GM18526 (cell line): ENCODE data around the gene ZNF747.

Experiments used
- POLR2A ChIP-seq: IDR thresholded peaks from 3 replicates; pipeline ENCODE4 v1.6.1; 2011; ENCODE audit not compliant: insufficient read length; ENCODE audit errors: extremely low read depth

Gene ZNF747

DNA sequence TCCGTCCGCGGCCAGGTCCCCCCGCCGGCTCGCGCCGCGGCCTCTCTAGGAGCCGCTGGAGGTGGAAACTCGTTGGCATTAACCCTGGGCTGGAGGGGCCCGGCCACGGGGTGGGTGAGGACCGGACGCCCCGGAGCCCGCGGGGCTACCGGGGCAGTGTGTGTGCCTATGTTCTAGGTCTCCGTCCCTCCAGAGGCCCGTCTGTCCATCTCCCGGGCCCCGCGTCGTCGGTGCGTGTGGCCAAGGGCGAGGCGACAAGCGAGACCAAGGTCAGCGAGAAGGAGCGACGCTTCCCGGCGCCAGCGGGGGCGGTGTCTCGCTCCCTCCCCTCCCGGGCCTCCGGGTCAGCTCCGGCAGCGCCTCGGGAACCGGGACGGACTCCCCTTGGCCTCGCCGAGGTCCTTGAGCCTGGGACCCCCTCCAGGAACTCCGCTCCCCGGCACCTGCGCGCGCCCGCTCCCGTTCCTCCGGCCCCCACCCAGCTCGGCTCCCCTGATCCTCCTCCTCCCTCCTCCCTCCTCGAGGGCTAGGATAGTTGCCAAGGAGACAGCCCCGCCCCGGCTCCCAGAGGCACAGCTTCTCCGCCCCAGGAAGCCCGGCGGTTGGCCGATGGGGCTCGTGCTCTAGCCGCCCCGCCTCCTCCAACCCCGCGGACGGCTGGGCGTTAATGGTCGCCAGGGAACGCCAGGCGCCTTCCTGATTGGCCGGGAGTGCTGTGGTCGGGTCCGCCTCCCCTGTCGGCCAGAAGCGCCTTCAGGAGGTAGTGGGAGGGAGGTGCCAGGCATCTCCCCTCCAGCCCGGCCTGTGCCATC lies 7.6 kb downstream of the ZNF747 start:
- peak; percentile 56 for TF ChIP-seq POLR2A

DNA sequence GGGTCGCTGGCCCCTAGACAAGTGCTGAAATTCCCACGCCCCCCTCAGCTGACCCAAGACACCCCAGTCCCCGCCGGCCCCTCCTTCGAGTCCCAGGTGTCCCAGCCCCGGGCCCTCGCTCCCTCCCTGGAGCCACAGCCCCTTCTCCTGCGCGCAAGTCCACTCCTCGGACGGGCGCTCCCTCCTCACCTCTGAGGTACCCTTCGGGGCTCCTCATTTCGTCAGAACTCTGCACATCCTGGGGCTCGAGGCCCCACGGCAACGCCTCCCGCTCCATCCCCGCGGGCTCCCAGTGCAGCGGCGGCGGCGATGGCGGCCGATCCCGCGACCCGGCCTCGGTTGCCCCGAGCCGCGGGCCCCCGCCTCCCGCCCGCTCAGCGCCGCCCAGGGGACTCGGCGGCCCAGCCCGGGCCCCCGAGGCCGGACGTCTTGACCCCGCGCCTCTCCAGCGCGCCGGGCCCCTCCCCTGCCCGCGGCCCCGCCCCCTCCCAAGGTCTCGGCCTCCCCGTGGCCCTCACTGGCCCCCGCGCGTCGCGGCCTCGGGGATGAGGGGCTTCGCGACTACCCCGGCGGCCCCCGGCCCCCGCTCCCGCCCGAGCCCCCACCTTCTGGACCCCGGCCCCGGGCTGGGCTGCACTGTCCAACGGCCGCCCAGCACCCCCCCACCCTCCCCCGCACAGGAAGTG lies 8.4 kb downstream of the ZNF747 start, which contains the start of gene ZNF768:
Gene ZNF768 (minus strand): TSS at position 430 of the 686 bp plus-strand sequence. CDS start 153 bp downstream, at position 277.
- TF ChIP-seq POLR2A: no peak

DNA sequence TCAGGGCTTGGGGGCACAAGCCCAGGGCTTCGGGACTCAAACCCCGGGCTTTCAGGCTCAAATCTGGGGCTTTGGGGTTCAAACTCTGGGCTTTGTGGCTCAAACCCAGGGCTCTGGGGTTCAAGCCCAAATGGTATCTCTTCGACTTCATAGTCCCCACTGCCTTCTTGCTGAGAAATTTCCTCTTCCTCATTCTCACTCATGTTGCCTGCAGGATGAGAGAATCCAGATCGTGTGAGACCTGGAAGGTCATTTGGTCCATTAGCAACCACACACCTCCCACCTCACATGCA lies 8.9 kb downstream of the ZNF747 start:
- TF ChIP-seq POLR2A: no peak

- TF ChIP-seq POLR2A: no peak
Measured at GRCh38 chr16:30524575-30525568, 9.8 kb downstream of the ZNF747 start.

DNA sequence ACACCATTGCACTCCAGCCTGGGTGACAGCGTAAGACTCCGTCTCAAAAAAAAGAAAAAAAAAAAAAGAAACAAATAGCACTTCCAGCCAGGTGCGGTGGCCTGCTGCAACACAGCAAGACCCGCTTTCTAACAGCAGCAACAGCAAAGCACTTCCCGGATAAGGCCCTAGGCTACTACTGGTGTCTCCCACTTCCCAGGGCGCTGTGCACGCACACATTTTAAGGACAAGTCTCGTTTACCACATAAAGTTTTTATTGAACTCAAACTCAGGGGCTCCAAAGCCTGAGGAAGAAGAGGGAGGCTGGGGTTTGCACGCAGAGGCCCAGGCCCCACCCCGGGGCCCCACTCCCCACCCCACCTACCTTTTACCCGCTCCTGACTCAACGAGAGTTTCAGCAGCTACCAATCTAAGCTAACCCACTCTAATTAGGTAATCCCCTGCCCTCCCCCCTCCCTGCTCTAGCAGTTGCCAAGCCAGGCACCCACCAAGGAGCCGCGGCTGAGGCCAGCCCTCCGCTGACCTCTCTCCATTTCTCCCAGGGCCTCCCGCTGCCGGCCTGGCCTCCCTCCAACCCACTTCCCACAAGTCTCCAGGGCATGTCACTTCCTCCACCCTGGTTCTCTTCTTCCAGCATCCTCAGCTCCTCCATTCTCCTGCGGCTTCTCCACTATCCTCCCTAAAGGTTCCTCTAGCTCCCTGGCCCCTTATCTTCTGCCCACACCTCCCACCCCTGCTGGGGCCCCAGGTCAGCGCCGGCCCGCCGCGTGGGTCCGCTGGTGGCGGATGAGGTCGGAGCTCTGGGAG lies 10.7 kb downstream of the ZNF747 start:
- no peak for TF ChIP-seq POLR2A

GRCh38 chr16:30521873-30522641 lies 12.6 kb downstream of the ZNF747 start:
- no peak for TF ChIP-seq POLR2A

- TF ChIP-seq POLR2A: no peak
Measured at GRCh38 chr16:30521476-30521872, 13.2 kb downstream of the ZNF747 start.

GRCh38 chr16:30519120-30520049 lies 15.3 kb downstream of the ZNF747 start:
- no peak for TF ChIP-seq POLR2A

DNA sequence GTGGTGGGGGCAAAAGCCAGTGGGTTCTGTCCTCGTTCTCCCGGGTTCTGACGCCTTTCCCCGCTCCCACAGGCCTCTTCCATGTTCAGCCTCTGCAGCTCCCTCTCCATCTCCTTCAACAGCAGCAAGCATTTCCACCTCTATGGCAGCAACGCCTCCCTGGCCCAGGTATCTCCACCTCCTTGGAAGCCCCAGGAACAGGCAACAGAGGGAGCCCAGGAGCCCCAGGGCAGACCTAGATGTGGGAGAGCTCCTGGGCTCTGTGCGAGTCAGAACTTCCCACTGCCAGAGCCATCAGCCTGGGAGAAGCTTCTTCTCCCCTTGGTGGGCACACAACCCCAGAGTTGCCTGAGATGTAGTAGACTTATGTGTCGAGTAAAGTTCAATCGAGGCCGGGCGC lies 16.1 kb downstream of the ZNF747 start:
- no peak for TF ChIP-seq POLR2A

- TF ChIP-seq POLR2A: no peak
Measured at GRCh38 chr16:30515275-30515674, 19.4 kb downstream of the ZNF747 start.

GRCh38 chr16:30511509-30511908 lies 23.1 kb downstream of the ZNF747 start:
- no peak for TF ChIP-seq POLR2A

DNA sequence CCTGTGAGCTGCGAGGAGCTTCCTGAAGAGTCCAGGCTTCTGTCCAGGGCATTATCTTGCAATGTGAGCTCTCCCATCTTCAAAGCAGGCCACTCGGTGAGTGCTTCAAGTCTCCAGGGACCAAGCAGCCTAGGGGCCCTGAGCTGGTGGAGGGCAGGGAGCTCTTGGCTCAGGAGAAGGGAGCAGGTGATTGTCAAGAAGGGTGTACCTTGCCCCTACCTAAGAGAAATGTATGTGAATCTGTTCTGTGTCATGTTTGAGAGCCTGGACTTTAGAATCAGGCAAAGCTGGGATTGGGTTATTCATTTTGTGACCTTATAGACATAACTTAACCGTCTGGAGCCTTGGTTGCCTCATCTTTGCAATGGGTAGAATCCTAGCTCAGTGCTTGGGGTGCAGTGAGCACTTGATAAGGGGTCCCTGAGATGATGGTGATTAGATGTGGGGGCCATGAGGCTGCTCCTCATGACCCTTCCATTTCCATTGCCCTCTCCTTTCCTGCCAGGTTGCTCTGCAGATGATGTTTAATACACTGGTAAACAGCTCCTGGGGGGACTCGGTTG lies 24.2 kb downstream of the ZNF747 start:
- no peak for TF ChIP-seq POLR2A
